Measurements from ENCODE around the gene CYP2J2.
"Not testable (repeated sequence)": the region's sequence is repeated elsewhere in the genome, so short reads cannot be mapped to it uniquely, and the experiment has no call there.

The CYP2J2 gene

DNA sequence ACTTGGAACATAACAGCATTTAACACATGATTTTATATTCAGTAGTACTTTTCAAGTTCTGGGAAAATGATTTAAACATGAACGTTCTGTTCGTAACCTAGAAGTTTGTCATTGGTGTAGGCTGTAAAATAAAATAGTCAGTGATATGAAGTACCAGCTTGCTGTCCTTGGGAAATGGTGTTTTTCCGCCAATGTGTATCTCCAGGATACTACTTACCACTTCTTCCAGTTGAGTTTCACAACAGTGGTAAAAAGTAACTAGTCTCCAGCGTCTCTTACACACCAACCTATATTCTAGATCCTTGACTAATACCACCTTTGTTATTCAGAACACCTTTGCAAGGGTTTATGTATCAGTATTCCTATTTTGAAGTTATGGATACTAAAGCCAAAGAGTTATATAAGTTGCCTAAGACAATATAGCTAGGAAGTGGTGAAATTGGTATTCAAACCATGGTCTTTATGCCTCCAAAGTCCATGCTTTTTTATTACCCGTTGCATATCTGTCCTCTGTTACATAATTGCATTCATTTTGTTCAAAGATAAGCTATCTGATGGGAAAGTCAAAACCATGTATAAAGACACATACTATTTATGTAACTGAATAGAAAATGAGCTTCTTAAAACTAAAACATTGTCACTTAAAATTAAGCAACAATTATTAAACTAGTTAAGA is 68.8 kb downstream of the CYP2J2 start:
- no peak for DNase-seq (ENCODE audit: low spot score)

DNA sequence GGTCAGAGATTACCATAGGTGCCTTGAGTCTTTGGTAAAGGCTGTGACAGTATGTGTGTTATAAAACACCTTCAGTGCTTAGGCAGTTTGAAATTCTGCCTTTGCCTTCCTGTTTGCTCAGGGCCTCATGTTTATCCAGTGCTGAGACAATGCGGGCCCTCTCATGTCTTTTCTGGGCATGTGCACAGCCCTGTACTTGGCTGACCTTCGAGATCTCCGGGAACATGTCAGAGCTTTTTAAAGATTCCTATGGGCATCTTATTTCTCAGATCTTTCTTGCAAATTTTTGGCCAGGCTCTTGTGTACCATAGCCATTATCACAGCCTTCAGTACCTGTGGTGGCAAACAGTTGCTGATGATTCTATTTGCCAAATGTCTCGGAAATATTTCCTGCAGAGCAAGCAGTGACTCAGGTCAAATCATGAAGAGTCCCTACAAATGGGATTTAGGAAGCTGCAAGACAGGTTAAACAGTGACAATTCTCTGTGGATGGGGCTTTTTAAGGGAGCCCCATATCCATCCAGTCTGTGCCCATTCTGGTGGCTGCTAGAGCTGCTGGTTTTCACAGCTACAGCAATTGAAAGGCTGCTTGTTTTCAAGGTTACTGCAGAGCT is 69.7 kb downstream of the CYP2J2 start:
- no peak for DNase-seq (ENCODE audit: low spot score)

DNA sequence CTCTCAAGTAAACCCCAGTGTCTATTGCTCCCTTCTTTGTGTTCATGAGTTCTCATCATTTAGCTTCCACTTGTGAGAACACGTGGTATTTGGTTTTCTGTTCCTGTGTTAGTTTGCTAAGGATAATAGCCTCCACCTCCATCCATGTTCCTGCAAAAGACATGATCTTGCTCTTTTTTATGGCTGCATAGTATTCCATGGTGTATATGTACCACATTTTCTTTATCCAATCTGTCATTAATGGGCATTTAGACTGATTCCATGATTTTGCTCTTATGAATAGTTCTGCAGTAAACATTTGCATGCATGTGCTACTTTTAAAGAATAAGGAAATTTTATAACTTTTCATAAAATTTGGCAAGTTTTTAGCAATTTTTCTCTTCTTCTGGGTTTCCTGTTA is 71.3 kb downstream of the CYP2J2 start:
- not testable (repeated sequence) for DNase-seq (ENCODE audit: low spot score)

DNA sequence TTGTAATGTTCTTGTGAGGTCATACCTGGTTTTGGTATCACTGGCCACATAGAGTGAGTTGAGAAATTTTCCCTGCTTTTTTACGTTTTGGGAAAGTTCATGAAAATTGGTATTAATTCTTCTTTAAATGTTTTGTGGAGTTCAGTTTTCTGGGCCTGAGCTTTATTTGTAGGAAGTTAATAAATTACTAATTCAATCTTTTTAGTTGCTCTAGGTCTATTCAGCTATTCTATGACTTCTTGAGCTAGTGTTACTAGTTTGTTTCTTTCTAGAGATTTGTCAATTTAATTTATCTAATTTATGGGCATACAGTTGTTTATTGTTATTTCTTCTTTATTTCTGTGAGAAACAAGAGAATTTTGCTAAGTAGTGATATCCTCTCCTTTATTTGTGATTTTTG is 74.5 kb downstream of the CYP2J2 start:
- DNase-seq (ENCODE audit: low spot score): no peak

DNA sequence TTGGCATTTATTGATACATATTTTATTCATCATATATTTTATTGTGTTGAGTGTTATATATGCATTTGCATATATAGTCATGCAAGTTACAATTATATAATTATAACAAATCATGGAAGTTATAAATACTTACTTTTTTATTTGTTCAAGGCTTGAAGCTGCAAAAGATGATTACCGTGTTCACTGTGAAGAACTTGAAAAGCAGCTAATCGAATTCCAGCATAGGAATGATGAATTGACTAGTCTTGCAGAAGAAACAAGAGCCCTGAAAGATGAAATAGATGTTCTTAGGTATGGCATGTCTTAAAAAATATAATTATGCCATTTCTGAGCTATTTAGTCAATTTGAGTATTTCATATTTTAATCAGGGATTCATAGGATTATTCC is 79.7 kb downstream of the CYP2J2 start:
- DNase-seq (ENCODE audit: low spot score): no peak

DNA sequence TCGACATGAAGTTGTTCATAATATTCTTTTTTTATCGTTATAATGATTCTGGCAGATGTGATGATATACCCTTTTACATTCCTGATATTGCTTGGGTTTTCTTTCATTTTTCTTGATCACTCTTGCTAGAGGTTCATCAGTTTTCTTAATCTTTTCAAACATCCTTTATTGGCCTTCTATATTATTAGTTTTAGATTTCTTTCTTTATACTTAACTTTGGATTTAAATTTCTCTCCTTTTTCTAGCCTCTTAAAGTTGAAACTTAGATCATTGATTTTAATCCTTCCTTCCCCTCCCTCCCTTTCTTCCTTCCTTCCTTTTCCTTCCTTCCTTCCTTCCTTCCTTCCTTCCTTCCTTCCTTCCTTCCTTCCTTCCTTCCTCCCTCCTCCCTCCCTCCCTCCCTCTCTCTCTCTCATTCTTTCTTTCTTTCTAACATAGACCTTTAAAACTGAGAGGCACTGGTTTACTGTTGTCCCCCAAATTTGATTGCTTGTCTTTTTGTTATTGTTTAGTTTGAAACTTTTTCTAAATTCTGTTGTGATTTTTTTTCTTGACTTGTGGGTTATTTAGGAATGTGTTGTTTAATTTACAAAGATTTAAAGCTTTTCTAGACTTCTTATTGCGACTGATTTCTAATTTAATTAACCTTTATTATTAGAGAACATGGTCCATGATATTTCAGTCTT is 80.2 kb downstream of the CYP2J2 start:
- no peak for DNase-seq (ENCODE audit: low spot score)

DNA sequence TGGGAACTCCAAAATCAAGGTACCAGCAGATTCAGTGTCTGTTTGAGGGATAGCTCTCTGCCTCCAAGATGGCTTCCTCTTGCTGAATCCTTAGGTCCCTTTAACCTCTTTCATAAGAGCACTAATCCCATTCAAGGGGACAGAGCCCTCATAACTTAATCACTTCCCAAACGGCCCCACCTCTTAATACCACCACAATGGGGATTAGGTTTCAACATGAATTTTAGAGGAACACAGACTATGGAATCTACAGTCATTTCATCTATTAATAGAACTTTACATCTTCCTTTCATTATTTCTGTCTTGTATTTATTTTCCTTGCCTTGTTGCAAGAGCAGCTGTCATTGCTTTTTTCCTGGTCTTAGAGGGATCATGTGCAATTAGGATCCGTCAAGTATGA is 81.5 kb downstream of the CYP2J2 start:
- no peak for DNase-seq (ENCODE audit: low spot score)

Measured in left forelimb (tissue), 1 donor.